PC-9 (cell line): ENCODE results near the gene JTB.

Experiments
- CTCF ChIP-seq: fragments of 200-600 bp; sonication (generic); conservative IDR thresholded peaks from 2 replicates; pipeline ENCODE4 v1.6.1; 2017; ENCODE audit warnings: mixed run types, antibody characterized with exemption, mild to moderate bottlenecking, moderate library complexity
- EZH2 ChIP-seq: fragments of 200-600 bp; sonication (generic); IDR thresholded peaks from 2 replicates; pipeline ENCODE4 v1.8.0; 2017; ENCODE audit warnings: antibody characterized with exemption, low read depth

GRCh38 chr1:153932156-153933131, 45.0 kb downstream of the JTB start:
- TF ChIP-seq CTCF = no peak
- TF ChIP-seq EZH2 = no peak
